ENCODE measurements around the gene CADM2. TPM values are rescaled to one million over a fixed set of nuclear protein-coding genes. Genes with fewer than 3 reads are reported as not detected.

CADM2 gene
- total RNA-seq, 3 donors from 2014 or later = not detected

GRCh38 chr3:85159376-85159775 is 200.6 kb downstream of the CADM2 start:
- Mint-ChIP-seq H3K4me1 (ENCODE audit: low read depth) (no peaks in the 10 kb centered on the region), H3K9me3 (peaks cover 14% of the 10 kb centered on the region), H3K27me3 (ENCODE audit: low read depth) (no peaks in the 10 kb centered on the region), H3K36me3 (ENCODE audit: insufficient read depth) (no peaks in the 10 kb centered on the region), H3K4me3 (no peak overlapping the region)
- DNase-seq (no peak), ATAC-seq (no peak)

- ATAC-seq = no peak
- Mint-ChIP-seq H3K4me3 (no peak overlapping the region), H3K36me3 (ENCODE audit: insufficient read depth) (no peaks in the 10 kb centered on the region), H3K27me3 (ENCODE audit: low read depth) (no peaks in the 10 kb centered on the region), H3K9me3 (peaks cover 14% of the 10 kb centered on the region), H3K4me1 (ENCODE audit: low read depth) (no peaks in the 10 kb centered on the region)
- no peak for DNase-seq
These were observed 202.8 kb downstream of the CADM2 start for GRCh38 chr3:85161544-85161943.

- H3K4me3 Mint-ChIP-seq = no peak overlapping the region
- no peaks in the 10 kb centered on the region for H3K36me3 Mint-ChIP-seq (ENCODE audit: insufficient read depth)
- H3K27me3 Mint-ChIP-seq (ENCODE audit: low read depth) = no peaks in the 10 kb centered on the region
- H3K4me1 Mint-ChIP-seq (ENCODE audit: low read depth) = no peaks in the 10 kb centered on the region
- ATAC-seq (no peak), DNase-seq (no peak)
- H3K9me3 Mint-ChIP-seq = peaks cover 14% of the 10 kb centered on the region
These were observed 204.1 kb downstream of the CADM2 start for GRCh38 chr3:85162905-85163304.

GRCh38 chr3:85164436-85164835 is 205.6 kb downstream of the CADM2 start:
- Mint-ChIP-seq H3K27me3 (ENCODE audit: low read depth) (no peaks in the 10 kb centered on the region), H3K4me1 (ENCODE audit: low read depth) (no peaks in the 10 kb centered on the region), H3K9me3 (peaks cover 8% of the 10 kb centered on the region), H3K4me3 (no peak overlapping the region), H3K36me3 (ENCODE audit: insufficient read depth) (no peaks in the 10 kb centered on the region)
- DNase-seq (no peak), ATAC-seq (no peak)

- no peaks in the 10 kb centered on the region for H3K27me3 Mint-ChIP-seq (ENCODE audit: low read depth)
- no peak overlapping the region for H3K4me3 Mint-ChIP-seq
- ATAC-seq (no peak), DNase-seq (no peak)
- no peaks in the 10 kb centered on the region for H3K4me1 Mint-ChIP-seq (ENCODE audit: low read depth)
- no peaks in the 10 kb centered on the region for H3K36me3 Mint-ChIP-seq (ENCODE audit: insufficient read depth)
- no peaks in the 10 kb centered on the region for H3K9me3 Mint-ChIP-seq
These were observed 208.8 kb downstream of the CADM2 start for GRCh38 chr3:85167576-85167975.

GRCh38 chr3:85170646-85171045 is 211.9 kb downstream of the CADM2 start:
- Mint-ChIP-seq H3K9me3 (no peaks in the 10 kb centered on the region), H3K4me1 (ENCODE audit: low read depth) (no peaks in the 10 kb centered on the region), H3K27me3 (ENCODE audit: low read depth) (no peaks in the 10 kb centered on the region), H3K36me3 (ENCODE audit: insufficient read depth) (no peaks in the 10 kb centered on the region), H3K4me3 (no peak overlapping the region)
- no peak for DNase-seq
- no peak for ATAC-seq

GRCh38 chr3:85171976-85172375 is 213.2 kb downstream of the CADM2 start:
- ATAC-seq = no peak
- Mint-ChIP-seq H3K4me3 (no peak overlapping the region), H3K27me3 (ENCODE audit: low read depth) (no peaks in the 10 kb centered on the region), H3K4me1 (ENCODE audit: low read depth) (no peaks in the 10 kb centered on the region), H3K36me3 (ENCODE audit: insufficient read depth) (no peaks in the 10 kb centered on the region), H3K9me3 (no peaks in the 10 kb centered on the region)
- DNase-seq = no peak

GRCh38 chr3:85176799-85177198 is 218.0 kb downstream of the CADM2 start:
- no peak for ATAC-seq
- no peak for DNase-seq
- Mint-ChIP-seq H3K9me3 (no peaks in the 10 kb centered on the region), H3K4me3 (no peak overlapping the region), H3K27me3 (ENCODE audit: low read depth) (no peaks in the 10 kb centered on the region), H3K4me1 (ENCODE audit: low read depth) (no peaks in the 10 kb centered on the region), H3K36me3 (ENCODE audit: insufficient read depth) (no peaks in the 10 kb centered on the region)

GRCh38 chr3:85182975-85183752 is 224.4 kb downstream of the CADM2 start:
- DNase-seq (no peak), ATAC-seq (no peak)
- H3K9me3 Mint-ChIP-seq = peaks cover 9% of the 10 kb centered on the region
- no peaks in the 10 kb centered on the region for H3K27me3 Mint-ChIP-seq (ENCODE audit: low read depth)
- no peak overlapping the region for H3K4me3 Mint-ChIP-seq
- no peaks in the 10 kb centered on the region for H3K36me3 Mint-ChIP-seq (ENCODE audit: insufficient read depth)
- no peaks in the 10 kb centered on the region for H3K4me1 Mint-ChIP-seq (ENCODE audit: low read depth)

- H3K36me3 Mint-ChIP-seq (ENCODE audit: insufficient read depth) = no peaks in the 10 kb centered on the region
- no peak overlapping the region for H3K4me3 Mint-ChIP-seq
- no peaks in the 10 kb centered on the region for H3K27me3 Mint-ChIP-seq (ENCODE audit: low read depth)
- ATAC-seq = no peak
- H3K9me3 Mint-ChIP-seq = peaks cover 13% of the 10 kb centered on the region
- DNase-seq = no peak
- H3K4me1 Mint-ChIP-seq (ENCODE audit: low read depth) = no peaks in the 10 kb centered on the region
These were observed 226.7 kb downstream of the CADM2 start for GRCh38 chr3:85185495-85185894.

GRCh38 chr3:85189731-85190130 is 230.9 kb downstream of the CADM2 start:
- no peak for DNase-seq
- ATAC-seq = no peak
- H3K27me3 Mint-ChIP-seq (ENCODE audit: low read depth) = no peaks in the 10 kb centered on the region
- H3K36me3 Mint-ChIP-seq (ENCODE audit: insufficient read depth) = no peaks in the 10 kb centered on the region
- H3K9me3 Mint-ChIP-seq = peaks cover 18% of the 10 kb centered on the region
- no peaks in the 10 kb centered on the region for H3K4me1 Mint-ChIP-seq (ENCODE audit: low read depth)
- no peak overlapping the region for H3K4me3 Mint-ChIP-seq

- no peak for DNase-seq
- H3K36me3 Mint-ChIP-seq (ENCODE audit: insufficient read depth) = no peaks in the 10 kb centered on the region
- no peak for ATAC-seq
- no peaks in the 10 kb centered on the region for H3K27me3 Mint-ChIP-seq (ENCODE audit: low read depth)
- peaks cover 18% of the 10 kb centered on the region for H3K9me3 Mint-ChIP-seq
- H3K4me3 Mint-ChIP-seq = no peak overlapping the region
- H3K4me1 Mint-ChIP-seq (ENCODE audit: low read depth) = no peaks in the 10 kb centered on the region
These were observed 234.8 kb downstream of the CADM2 start for GRCh38 chr3:85193565-85193964.

- Mint-ChIP-seq H3K9me3 (peaks cover 24% of the 10 kb centered on the region), H3K36me3 (ENCODE audit: insufficient read depth) (no peaks in the 10 kb centered on the region), H3K4me1 (ENCODE audit: low read depth) (no peaks in the 10 kb centered on the region), H3K27me3 (ENCODE audit: low read depth) (no peaks in the 10 kb centered on the region), H3K4me3 (no peak overlapping the region)
- DNase-seq (no peak), ATAC-seq (no peak)
These were observed 249.9 kb downstream of the CADM2 start for GRCh38 chr3:85208650-85209049.

GRCh38 chr3:85210540-85210939 is 251.8 kb downstream of the CADM2 start:
- H3K27me3 Mint-ChIP-seq (ENCODE audit: low read depth) = no peaks in the 10 kb centered on the region
- peaks cover 28% of the 10 kb centered on the region for H3K9me3 Mint-ChIP-seq
- H3K4me1 Mint-ChIP-seq (ENCODE audit: low read depth) = no peaks in the 10 kb centered on the region

GRCh38 chr3:85228966-85229365 is 270.2 kb downstream of the CADM2 start:
- ATAC-seq (no peak), DNase-seq (no peak)
- no peaks in the 10 kb centered on the region for H3K27me3 Mint-ChIP-seq (ENCODE audit: low read depth)
- no peak overlapping the region for H3K4me3 Mint-ChIP-seq
- no peaks in the 10 kb centered on the region for H3K36me3 Mint-ChIP-seq (ENCODE audit: insufficient read depth)
- H3K4me1 Mint-ChIP-seq (ENCODE audit: low read depth) = no peaks in the 10 kb centered on the region
- peaks cover 31% of the 10 kb centered on the region for H3K9me3 Mint-ChIP-seq

More at GRCh38 chr3:85210540-85210939, 251.8 kb downstream of the CADM2 start:
- no peak overlapping the region for H3K4me3 Mint-ChIP-seq
- no peak for ATAC-seq
- no peaks in the 10 kb centered on the region for H3K36me3 Mint-ChIP-seq (ENCODE audit: insufficient read depth)
- DNase-seq = no peak
